GM18508 (cell line): ENCODE results near the gene IGFL3.
"Not testable (repeated sequence)": the region's sequence is repeated elsewhere in the genome, so short reads cannot be mapped to it uniquely, and the experiment has no call there.

Experiments used
- ATAC-seq: cut with Tn5 transposase; IDR thresholded peaks from one replicate; pipeline ENCODE4 v1.9.1; 2021; ENCODE audit warnings: moderate number of reproducible peaks; ENCODE audit not compliant: insufficient read depth, unreplicated experiment

The IGFL3 gene

GRCh38 chr19:46078573-46079332 is 45.7 kb downstream of the IGFL3 start:
- not testable (repeated sequence) for ATAC-seq

- no peak for ATAC-seq
These were observed 46.7 kb downstream of the IGFL3 start for GRCh38 chr19:46077815-46078167.

GRCh38 chr19:46076951-46077814 is 47.3 kb downstream of the IGFL3 start:
- no peak for ATAC-seq

GRCh38 chr19:46076031-46076880 is 48.2 kb downstream of the IGFL3 start:
- ATAC-seq = no peak

- ATAC-seq = no peak
These were observed 51.1 kb downstream of the IGFL3 start for GRCh38 chr19:46073268-46073922.
